M059J (cell line): ENCODE results near the gene C1orf87. TPM values are rescaled to one million over a fixed set of nuclear protein-coding genes. Genes with fewer than 3 reads are reported as not detected.

Experiments used
- DNase-seq: peaks from one replicate; pipeline ENCODE4 v3.0.0-alpha.2; 2012; ENCODE audit warnings: low read depth
- total RNA-seq: library from RNA; depleted of rRNA; stranded (reverse); fragments of >200 nt; shearing (Covaris generic); gene quantifications from 2 replicates; pipeline ENCODE4 v1.2.3, GENCODE V29; 2014

Gene C1orf87
- total RNA-seq, 1 experiment from 2014 or later = not detected

DNA sequence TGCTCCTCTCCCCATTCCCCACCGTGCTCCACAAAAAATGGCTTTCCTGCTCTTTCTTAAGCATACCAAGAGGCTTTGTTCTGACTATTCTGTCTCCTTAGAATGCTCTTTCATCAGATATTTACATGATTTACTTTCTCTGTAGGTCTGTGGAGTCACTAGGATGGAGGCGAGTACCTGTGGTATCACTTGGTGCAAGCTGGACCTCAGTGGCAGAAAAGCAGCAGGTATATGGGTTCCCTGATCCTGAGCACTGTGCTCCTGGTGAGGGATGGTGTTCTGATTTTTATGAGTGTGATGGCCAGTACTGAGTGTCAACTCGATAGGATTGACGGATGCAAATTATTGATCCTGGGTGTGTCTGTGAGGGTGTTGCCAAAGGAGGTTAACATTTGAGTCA lies 10.0 kb downstream of the C1orf87 start:
- DNase-seq = no peak

DNA sequence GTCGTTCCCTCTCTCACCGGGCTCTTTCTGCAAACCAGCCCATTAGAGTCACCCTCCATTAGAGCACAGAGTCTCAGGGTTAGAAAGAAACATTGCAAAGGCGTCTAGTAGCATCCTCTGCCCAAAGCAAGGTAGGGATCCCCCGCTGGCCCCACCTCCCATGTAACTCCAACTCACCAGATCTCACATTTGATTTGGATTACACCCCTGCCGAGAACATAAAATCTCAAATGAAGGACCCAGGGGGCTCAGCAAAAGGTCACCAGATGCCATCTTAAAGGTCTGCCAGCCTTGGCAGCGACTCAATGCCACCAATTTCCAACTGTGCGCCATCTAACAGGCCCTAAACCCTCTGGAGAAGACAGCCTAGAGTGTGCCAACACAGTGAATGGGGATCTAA lies 14.1 kb downstream of the C1orf87 start:
- DNase-seq = no peak

DNA sequence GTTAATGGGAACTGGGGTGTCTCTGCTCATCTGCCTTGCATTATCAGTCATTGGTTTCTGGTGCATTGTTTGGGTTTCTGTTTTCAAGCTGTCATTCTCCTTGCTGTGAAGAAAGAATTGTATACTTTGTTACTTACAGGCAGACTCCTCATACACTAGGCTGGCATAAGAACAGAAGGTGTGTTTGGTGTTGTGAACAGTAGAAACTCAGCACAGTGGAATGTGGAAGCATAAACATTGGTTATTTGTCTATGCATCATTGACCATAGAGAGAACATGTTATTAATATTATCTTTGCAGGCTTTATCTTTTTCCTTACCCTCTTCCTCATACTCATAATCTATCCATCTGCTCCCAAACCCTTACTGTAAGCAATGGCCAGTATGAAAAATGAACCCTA lies 18.2 kb downstream of the C1orf87 start:
- peak; percentile 1 for DNase-seq

DNA sequence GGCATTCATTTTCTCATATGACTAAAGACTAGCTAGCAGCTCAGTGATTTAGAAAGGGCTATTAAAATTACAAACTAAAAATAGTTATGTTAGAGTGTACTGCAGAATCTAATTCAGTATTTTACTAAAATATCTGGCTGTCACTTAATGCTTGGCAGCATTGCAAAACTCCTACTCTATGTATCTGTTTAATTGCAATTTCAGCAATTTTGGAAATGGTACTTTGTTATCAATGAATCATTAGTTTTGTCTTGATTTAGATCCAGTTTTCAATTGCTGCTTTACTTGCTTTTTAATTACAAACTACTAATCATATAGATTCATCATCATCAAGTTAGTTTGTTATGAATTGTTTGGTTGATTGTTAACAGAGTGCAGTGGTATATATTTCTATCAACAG lies 19.2 kb downstream of the C1orf87 start:
- no peak for DNase-seq

DNA sequence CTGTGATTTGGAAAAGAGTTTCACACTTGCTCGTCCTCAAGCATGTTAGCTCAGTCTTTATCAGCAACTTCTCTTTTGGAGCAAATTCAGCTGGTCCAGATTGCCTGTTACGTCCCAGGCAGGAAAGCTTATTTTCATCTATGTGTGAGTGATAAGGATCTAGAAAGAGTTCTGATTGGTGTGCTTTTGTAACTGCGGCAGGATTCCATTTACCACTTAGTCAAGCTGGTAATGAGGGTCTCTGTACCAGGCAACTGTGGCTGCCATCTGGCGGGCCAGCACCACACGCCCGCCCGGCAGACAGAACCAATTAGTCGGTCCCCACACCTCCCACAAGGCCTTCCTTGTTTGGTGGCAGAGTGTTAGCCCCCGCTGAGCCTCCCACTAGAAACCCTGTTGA lies 21.0 kb downstream of the C1orf87 start:
- no peak for DNase-seq

DNA sequence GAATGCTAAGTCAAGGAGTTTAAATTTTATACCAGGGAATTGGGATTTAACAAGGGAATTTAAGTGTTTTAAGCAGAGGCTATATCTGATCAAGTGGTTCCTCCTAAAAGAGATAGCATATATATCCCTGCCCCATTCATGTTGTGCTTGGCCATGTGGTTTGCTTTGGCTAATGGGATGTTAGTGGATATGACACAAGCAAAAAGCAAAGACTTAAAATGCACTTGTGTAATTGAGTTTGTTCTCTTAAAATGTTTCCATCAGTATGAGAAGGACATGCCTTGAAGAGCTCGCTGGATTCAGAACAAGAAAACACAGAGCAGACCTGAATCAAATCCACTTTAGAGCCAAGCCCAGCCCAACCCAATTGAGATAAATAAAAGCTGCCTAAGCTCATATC lies 22.4 kb downstream of the C1orf87 start:
- DNase-seq = no peak

DNA sequence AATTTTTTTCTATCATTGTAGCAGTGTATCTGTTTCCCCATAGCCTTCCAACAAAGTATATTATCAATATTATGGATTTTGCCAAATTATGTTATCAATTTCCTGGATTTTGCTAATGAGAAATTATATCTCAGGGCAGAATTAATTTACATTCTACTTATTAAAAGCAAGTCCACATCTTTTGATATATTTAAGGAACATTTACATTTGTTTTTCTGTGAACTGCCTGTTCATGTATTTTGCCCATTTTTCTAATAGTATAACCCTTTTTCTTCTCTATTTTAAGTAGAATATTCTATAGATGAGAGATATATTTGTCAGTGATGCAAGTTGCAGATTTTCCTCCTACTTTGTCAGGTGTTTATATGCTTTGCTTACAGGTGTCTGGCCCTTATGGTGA lies 24.4 kb downstream of the C1orf87 start:
- DNase-seq = no peak

DNA sequence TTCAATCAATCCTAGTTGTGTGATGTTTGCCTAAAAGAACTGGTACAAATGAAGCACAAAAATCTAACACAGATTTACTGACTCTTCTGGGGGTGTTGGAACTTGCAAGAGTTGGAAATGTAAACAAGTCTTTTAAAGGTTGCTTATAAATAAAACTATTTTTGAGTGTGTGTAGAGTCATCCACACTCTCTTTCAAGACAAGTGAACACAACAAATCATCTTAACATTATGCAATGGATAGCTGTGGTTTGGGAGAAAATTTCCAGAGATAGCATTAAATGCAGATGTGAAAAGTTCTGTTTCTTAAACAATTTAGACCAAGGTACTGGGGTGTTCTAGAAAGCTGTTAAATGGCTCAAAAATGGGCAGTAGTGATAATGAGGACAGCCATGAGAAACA lies 28.7 kb downstream of the C1orf87 start:
- no peak for DNase-seq

DNA sequence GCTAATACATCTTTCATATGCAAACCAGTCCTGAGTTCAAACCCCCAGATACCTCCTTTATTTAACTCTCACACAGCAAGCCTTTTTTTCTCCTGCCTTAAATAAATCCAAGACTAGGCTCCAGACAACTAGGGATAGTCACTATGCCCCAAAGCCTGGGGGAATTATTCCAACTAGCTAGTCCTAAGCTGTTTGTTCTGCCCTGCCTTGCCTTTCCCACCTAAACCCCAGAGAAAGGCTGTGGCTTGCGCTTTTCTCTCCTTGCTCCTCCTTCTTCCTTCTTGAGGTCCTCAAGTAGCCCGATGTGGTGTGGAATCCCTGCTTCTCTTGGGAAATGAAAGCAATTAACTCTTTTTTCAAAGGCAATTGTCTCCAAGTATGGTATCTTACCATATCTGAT lies 31.8 kb downstream of the C1orf87 start:
- no peak for DNase-seq

DNA sequence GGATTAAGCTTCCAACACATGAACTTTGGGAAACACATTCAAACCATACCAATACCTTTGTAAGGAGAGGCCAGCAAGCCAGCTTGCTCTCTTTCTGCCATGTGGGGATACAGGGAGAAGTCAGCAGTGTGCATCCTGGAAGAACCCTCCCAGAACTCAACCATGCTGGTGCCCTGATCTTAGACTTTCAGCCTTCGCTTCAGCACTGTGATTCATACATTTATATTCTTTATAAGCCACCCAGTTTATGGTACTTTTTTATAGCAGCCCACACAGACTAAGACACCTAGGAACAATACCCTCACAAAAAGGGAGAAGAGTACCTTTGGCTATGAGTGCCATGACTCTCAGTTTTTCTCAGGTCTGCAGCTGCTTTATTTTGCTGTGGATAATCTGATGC lies 35.9 kb downstream of the C1orf87 start:
- DNase-seq = no peak

DNA sequence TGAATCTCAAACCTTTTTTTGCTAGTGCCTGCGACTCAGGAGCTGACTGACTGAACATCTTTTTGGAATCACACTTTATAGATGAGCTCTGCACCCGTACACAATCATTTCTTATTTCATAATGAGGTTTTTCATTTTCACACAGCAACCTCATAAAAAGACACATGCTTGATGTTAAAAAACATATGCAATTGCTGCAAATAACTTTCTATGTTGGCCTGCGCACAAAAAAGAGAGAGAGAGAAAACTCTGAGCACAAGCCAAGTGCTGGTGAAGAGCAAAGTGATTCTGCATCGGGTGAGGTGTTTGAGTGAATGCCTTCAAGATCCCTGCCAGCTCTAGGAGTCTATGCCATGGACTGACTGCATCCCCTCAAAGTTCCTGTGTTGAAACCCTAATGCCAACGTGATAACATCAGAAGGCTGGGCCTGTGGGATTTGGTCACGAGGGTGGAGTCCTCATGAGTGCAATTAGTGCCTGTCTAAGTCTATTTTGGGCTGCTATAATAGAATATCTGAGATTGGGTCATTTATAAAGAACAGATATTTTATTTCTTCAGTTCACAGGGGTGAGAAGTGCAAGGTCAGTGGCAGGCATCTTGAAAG lies 36.6 kb downstream of the C1orf87 start:
- no peak for DNase-seq

DNA sequence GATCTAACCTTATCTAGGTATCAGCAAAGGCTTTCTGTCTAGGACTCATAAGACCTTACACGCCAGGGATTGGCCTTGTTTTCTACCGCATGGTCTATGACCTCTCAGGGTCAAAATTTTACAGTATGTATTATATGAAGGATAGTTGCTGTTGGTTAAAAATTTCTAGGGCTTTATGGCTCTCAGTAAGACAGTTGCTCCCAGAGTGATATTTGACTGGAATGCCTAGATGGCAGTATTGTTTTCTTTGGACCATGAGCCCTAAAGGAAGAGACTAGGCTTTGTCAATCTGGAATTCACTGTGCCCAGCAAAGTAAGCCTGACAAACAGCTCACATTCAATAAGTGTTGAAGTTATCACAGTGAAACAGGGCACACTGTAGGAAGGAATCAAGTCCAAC lies 37.6 kb downstream of the C1orf87 start:
- no peak for DNase-seq

DNA sequence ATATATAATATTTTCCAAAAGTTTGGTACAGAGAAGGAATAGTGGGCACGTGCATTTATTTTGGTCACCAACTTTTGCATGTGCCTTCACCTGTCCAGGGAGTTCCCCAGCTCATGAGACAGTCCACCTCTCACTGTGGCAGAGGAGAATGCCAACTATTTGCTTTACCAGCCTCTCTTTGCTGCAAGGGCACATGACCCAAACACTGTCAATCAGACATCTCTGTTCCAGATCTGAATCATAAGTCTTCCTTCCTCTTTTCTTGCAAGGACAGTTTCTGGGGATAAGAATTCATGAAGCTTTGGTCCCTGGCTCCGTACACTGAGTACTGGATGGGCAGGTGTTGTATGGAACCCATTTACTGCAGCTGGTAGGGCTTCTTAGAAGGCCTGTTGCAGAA lies 38.6 kb downstream of the C1orf87 start:
- DNase-seq = no peak

DNA sequence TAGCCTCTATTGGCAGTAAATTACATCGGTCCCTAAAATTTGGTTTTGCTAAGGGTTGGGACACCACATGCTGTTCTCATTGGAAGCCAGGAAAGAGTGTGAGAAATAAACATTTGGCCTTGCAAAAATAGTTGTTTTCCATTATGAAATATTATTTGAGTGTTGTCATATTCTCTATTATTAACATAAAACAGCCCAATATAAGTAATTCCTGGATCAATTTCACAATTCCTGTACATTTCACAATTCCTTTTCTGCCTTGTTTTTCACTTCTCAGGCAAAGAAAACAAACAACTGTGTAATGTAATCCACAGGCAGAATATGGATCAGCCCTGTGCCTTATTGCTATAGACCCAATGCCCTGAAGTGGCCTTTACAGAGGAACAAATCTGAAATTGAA lies 40.5 kb downstream of the C1orf87 start:
- no peak for DNase-seq

DNA sequence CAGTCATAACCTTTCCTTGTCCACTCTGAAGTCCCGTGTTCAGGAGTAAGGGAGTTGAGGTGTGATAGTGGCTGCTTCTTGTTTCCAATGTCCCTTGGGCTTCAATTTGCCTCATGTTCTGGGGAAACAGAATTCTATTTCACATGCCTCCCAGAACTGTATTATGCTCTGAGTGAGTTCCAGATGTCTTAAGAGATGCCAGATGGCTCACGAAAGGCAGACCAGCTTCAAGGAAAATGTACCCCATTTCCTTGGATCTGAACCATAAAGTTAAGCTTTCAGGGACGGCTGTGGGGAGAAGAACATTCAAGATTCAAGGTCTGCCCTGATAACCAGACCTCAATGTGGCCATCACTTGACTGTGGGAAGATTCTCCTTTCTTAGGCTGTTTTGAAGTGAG lies 42.4 kb downstream of the C1orf87 start:
- DNase-seq = no peak

DNA sequence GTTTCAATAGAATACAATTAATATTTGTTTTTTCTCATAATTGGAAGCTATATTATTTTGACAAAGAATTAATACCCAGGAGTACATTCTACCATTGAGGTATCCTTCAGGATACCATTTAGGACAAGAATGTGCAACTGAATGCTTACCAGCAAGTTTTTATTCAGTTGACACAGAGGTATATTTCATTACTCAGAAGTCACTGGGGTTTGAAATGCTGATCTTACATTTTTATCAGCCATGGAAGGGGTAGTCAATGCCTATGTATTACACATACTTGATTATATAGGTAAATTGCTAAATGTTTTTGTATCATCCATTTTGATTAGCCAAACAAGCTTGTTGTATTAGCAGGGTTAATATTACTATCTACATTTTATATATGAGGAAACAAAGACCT lies 48.0 kb downstream of the C1orf87 start:
- DNase-seq = no peak

DNA sequence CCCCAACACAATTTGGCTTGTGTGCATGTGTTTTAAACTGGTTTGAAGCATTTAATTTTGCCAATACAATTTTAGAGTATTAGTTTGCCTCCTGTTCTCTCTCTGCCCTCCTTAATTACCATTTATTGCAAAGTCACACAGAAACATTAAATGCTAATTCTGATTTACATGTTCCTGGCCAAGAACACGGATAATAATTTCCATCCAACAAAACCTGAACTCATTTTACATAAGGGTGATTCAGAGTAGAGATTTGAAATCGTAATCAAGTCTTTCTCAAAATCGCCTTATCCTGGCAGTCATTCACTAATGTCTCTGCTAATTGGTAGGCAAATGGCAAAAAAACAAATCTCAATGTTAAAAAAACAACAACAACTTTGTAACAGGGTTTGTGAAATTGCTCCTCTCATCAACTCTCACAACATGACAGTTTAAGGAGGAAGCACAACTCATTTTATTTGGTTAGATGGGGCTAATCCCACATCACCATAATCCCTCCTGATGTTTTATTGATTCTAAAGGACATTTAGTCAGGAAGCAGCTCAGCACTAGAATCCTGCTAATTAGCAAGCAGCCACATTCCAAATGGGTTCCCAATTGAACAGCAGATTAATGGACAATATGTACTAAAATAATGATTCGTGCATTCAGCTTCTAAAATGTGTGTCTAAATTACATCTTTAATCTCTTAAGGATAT lies 55.9 kb downstream of the C1orf87 start:
- DNase-seq = no peak

DNA sequence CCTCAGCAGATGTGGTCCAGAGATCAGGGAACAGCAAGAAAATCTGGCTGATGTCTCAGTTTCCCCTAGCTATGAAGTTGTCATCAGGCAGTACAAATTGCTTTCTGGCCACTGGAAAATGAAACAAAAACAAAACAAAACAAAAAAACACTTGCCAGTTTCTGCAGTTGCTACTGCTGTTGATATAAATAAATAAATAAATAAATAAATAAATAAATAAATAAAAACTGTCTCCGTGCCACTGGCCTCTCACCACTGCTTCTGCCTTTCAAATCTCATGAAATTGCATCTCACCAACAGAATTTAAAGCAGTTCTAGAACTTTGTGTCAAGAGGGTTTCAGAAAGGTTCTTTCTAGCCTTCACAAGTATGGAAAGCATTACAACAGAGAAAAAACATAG lies 62.9 kb downstream of the C1orf87 start:
- no peak for DNase-seq

DNA sequence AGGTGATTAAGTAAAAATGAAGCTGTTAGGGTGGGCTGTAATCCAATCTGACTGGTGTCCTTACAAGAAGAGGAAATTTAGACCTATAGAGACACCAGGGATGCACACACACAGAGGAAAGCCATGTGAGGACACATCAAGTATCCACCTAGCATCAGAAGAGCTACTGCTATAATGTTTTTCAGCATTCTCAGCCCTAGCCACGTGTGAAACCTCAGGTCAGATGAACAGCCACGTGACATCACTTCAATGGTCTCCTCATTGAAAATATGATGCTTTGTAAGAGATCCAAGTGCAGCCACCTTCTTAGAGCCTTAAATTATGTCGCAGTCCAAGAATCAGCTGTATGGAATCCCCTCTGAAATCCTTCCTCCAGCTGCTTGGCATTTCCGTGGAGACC lies 65.1 kb downstream of the C1orf87 start:
- DNase-seq = no peak

DNA sequence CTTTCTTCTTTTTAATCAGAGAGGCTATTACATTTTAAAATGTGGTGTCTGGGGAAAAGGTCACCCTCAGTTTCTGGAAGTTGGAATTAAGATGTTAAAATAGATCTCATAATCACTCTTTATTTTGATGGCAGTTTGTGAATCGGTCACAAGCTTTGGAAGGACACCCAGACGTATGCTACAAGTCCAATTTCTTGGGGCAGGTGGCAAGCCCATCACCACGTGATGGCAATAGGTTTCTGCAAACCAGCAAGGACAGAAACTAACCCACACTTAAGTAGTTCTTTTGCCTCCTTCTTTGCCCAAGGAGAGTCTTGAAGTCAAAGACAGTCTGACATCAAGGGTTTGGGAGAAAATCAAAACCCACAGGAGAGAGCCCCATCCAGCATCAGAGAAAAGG lies 72.9 kb downstream of the C1orf87 start:
- DNase-seq = no peak

DNA sequence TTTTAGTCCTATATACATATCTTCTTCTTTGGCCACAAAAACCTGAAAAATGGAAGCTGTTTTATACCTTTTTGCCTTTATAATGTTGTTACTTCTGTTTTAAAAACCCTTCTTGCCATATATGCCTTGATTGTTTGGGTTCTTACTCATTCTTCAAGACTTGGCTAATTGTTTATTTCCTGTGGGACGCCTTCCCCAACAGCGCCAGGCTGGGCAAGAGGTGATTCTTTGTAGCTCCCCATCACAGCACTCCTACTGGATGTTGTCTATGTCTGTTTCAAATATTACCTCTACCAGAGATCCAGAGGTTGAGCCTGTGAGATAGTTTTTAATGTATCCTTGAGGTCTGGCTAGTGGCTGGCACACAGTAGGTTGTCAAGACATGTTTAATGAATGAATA lies 73.8 kb downstream of the C1orf87 start:
- no peak for DNase-seq

DNA sequence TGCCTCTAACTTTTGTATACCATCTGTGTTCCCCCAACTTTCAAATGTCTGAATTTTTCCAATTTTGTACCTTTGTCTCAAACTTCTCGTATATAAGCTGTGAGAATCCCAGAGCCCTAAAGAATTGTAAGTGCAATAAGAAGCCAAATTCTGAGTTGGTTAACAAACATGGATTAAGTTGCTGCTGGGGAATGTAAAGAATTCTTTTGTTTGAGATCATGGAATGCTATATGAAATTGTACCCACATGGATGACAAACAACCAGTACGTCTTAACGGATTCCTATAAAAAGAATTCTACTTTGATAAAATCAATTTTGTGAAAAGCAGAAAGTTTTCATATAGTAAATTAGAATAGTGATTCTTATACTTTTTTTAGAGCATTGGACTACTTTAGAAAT lies 74.6 kb downstream of the C1orf87 start:
- DNase-seq = no peak

DNA sequence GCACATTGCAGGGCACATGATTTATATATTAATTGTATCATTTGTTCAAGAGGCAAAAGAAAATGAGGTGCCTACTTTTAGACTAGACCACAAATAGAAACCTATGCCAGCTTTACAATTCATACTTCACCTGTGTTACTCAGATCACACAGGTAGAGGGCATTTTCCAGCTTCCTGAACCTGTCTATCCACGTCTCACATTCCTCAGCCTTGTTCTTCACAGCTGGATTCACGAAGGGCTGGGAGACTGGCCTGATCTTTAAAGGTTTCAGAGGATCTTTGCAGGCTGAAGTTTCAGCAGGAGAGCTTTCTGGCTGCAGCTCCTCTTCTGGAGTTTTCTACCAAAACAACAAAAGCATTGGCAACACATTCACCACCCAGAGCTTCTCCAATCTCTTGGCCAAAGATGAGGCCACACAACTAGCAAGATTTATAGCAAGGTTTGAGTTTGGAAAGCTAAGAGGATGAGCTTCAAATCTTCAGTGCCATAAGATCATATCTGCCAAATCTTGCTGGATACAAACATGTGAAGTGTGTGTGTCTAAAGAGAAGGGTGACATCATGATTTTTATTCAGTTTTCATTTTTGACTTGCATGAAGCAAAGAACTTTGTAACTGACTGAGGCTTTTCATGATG lies 76.0 kb downstream of the C1orf87 start:
- no peak for DNase-seq
